HCT116 (cell line): ENCODE data around the gene HK2.

Experiments used
- ATF3 ChIP-seq: IDR thresholded peaks from 2 replicates; pipeline ENCODE4 v1.6.1; 2012
- CBX3 ChIP-seq: IDR thresholded peaks from 2 replicates; pipeline ENCODE4 v1.6.1; 2012; ENCODE audit warnings: low read depth
- EZH2 ChIP-seq: fragments of 200-600 bp; sonication (generic); IDR thresholded peaks from 2 replicates; pipeline ENCODE4 v1.6.1; 2017; ENCODE audit warnings: antibody characterized with exemption, mixed run types
- EZH2phosphoT487 ChIP-seq: fragments of 200-600 bp; IDR thresholded peaks from 2 replicates; pipeline ENCODE4 v1.6.1; 2018; ENCODE audit warnings: antibody characterized with exemption, borderline replicate concordance
- MAX ChIP-seq: IDR thresholded peaks from 2 replicates; pipeline ENCODE4 v1.6.1; 2012
- POLR2A ChIP-seq: IDR thresholded peaks from 2 replicates; pipeline ENCODE4 v1.7.0; 2011; ENCODE audit warnings: borderline replicate concordance; ENCODE audit not compliant: insufficient read depth, insufficient read length; ENCODE audit errors: extremely low read depth

GRCh38 chr2:74850496-74851190, 16.7 kb downstream of the HK2 start:
- TF ChIP-seq CBX3 (no peak), EZH2 (no peak), EZH2phosphoT487 (no peak), ATF3 (no peak), POLR2A (no peak), MAX (no peak)
